ENCODE data around the gene CCSAP. TPM values are rescaled to one million over a fixed set of nuclear protein-coding genes. Genes with fewer than 3 reads are reported as not detected.
"Not testable (repeated sequence)": the region's sequence is repeated elsewhere in the genome, so short reads cannot be mapped to it uniquely, and the experiment has no call there.

The CCSAP gene
- total and polyA plus RNA-seq, 7 experiments from 2014 or later, result 1.1 to 13.9 (median 12.6) TPM

- peaks cover 0 to 32% (median 8%) of the 10 kb centered on the region in 5 donors for H3K27me3 Mint-ChIP-seq
- no peaks in the 10 kb centered on the region for H3K4me1 ChIP-seq (ENCODE audit: control insufficient read depth in 2 of 2, insufficient read depth in 2 of 2, low read length in 2 of 2)
- no peak overlapping the region for H3K27ac Mint-ChIP-seq
- ChIA-PET POLR2A (no interaction called here), CTCF (no interaction called here)
- ATAC-seq (no peak), DNase-seq (no peak)
- no peak overlapping the region for H3K4me3 Mint-ChIP-seq
- H3K27me3 ChIP-seq (ENCODE audit: control insufficient read depth in 2 of 2, insufficient read depth in 2 of 2, low read length in 2 of 2), result no peaks in the 10 kb centered on the region
- no peak overlapping the region for H3K4me3 ChIP-seq (ENCODE audit: low read length)
- H3K9me3 ChIP-seq (ENCODE audit: control insufficient read depth in 2 of 3, low read length in 3 of 3), result no peaks in the 10 kb centered on the region
- no peaks in the 10 kb centered on the region for H3K4me1 Mint-ChIP-seq
- intact Hi-C loops (cut with micrococcal nuclease), result no loop called here
- H3K36me3 Mint-ChIP-seq, result no peaks in the 10 kb centered on the region
- no peaks in the 10 kb centered on the region for H3K9me3 Mint-ChIP-seq
- H3K36me3 ChIP-seq (ENCODE audit: control insufficient read depth in 2 of 3, insufficient read depth in 3 of 3, low read length in 3 of 3), result no peaks in the 10 kb centered on the region
- H3K27ac ChIP-seq (ENCODE audit: low read depth, low read length), result no peak overlapping the region
Observed at GRCh38 chr1:229383188-229383587, 40.3 kb upstream of the CCSAP start.

DNA sequence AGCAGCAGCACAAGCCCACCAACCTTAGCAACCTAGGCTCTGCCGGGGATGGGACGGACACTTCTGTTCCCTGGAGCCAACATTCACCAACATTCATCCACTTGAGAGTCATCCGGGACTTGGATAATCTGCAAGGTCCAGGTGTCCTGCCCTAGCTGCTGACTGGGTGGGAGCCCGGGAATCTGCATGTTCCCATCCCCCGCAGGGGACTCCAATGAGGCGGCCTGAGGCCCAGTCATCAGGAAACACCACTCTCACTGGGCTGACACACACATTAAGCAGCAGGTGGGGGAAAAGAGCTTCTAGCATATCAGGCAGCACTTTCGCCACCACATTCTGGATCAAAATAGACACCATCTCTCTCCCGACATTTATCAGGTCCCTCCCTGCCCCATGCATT is 38.4 kb upstream of the CCSAP start:
- ATAC-seq (no peak), DNase-seq (no peak)
- Histone ChIP-seq H3K27me3 (ENCODE audit: control insufficient read depth in 2 of 2, insufficient read depth in 2 of 2, low read length in 2 of 2) (no peaks in the 10 kb centered on the region), H3K4me3 (ENCODE audit: low read length) (no peak overlapping the region), H3K4me1 (ENCODE audit: control insufficient read depth in 2 of 2, insufficient read depth in 2 of 2, low read length in 2 of 2) (no peaks in the 10 kb centered on the region), H3K9me3 (ENCODE audit: control insufficient read depth in 2 of 3, low read length in 3 of 3) (no peaks in the 10 kb centered on the region), H3K27ac (ENCODE audit: low read depth, low read length) (no peak overlapping the region), H3K36me3 (ENCODE audit: control insufficient read depth in 2 of 3, insufficient read depth in 3 of 3, low read length in 3 of 3) (no peaks in the 10 kb centered on the region)
- Mint-ChIP-seq H3K36me3 (no peaks in the 10 kb centered on the region), H3K9me3 (no peaks in the 10 kb centered on the region), H3K27ac (no peak overlapping the region), H3K4me1 (no peaks in the 10 kb centered on the region), H3K4me3 (no peak overlapping the region), H3K27me3 (peaks cover 0 to 28% (median 8%) of the 10 kb centered on the region in 5 donors)
- intact Hi-C loops (cut with micrococcal nuclease), result no loop called here
- POLR2A ChIA-PET, result no interaction called here
- CTCF ChIA-PET, result interaction anchor here (0.5 kb wide), 1 partner anchor 1115 kb away, joined by 3 read pairs; no protein-coding TSS in a partner anchor

- H3K27me3 ChIP-seq (ENCODE audit: control insufficient read depth in 2 of 2, insufficient read depth in 2 of 2, low read length in 2 of 2), result no peaks in the 10 kb centered on the region
- intact Hi-C loops (cut with micrococcal nuclease), result no loop called here
- Mint-ChIP-seq H3K9me3 (no peaks in the 10 kb centered on the region), H3K4me3 (no peak overlapping the region), H3K27me3 (peaks cover 0 to 23% (median 8%) of the 10 kb centered on the region in 5 donors), H3K27ac (no peak overlapping the region), H3K4me1 (no peaks in the 10 kb centered on the region), H3K36me3 (peaks cover 0 to 3% (median 0%) of the 10 kb centered on the region in 5 donors)
- H3K4me1 ChIP-seq (ENCODE audit: control insufficient read depth in 2 of 2, insufficient read depth in 2 of 2, low read length in 2 of 2), result no peaks in the 10 kb centered on the region
- H3K27ac ChIP-seq (ENCODE audit: low read depth, low read length), result no peak overlapping the region
- no peak overlapping the region for H3K4me3 ChIP-seq (ENCODE audit: low read length)
- DNase-seq, result no peak
- no peaks in the 10 kb centered on the region for H3K36me3 ChIP-seq (ENCODE audit: control insufficient read depth in 2 of 3, insufficient read depth in 3 of 3, low read length in 3 of 3)
- ATAC-seq, result no peak
- H3K9me3 ChIP-seq (ENCODE audit: control insufficient read depth in 2 of 3, low read length in 3 of 3), result no peaks in the 10 kb centered on the region
- POLR2A ChIA-PET, result no interaction called here
- CTCF ChIA-PET, result no interaction called here
Observed at GRCh38 chr1:229380536-229381160, 37.8 kb upstream of the CCSAP start.

GRCh38 chr1:229379846-229380245 is 37.0 kb upstream of the CCSAP start:
- intact Hi-C loops (cut with micrococcal nuclease), result no loop called here
- no peak for DNase-seq
- no peaks in the 10 kb centered on the region for H3K9me3 Mint-ChIP-seq
- peaks cover 0 to 19% (median 8%) of the 10 kb centered on the region in 5 donors for H3K27me3 Mint-ChIP-seq
- no peaks in the 10 kb centered on the region for H3K27me3 ChIP-seq (ENCODE audit: control insufficient read depth in 2 of 2, insufficient read depth in 2 of 2, low read length in 2 of 2)
- no peak overlapping the region for H3K4me3 ChIP-seq (ENCODE audit: low read length)
- peaks cover 0 to 3% (median 0%) of the 10 kb centered on the region in 5 donors for H3K36me3 Mint-ChIP-seq
- no peak overlapping the region for H3K27ac ChIP-seq (ENCODE audit: low read depth, low read length)
- H3K9me3 ChIP-seq (ENCODE audit: control insufficient read depth in 2 of 3, low read length in 3 of 3), result no peaks in the 10 kb centered on the region
- no peaks in the 10 kb centered on the region for H3K4me1 Mint-ChIP-seq
- no peak for ATAC-seq
- H3K4me1 ChIP-seq (ENCODE audit: control insufficient read depth in 2 of 2, insufficient read depth in 2 of 2, low read length in 2 of 2), result no peaks in the 10 kb centered on the region
- CTCF ChIA-PET, result no interaction called here
- H3K36me3 ChIP-seq (ENCODE audit: control insufficient read depth in 2 of 3, insufficient read depth in 3 of 3, low read length in 3 of 3), result no peaks in the 10 kb centered on the region
- H3K27ac Mint-ChIP-seq, result peak overlapping the region in 1 of 9 donors; percentile 39
- POLR2A ChIA-PET, result no interaction called here
- H3K4me3 Mint-ChIP-seq, result no peak overlapping the region

GRCh38 chr1:229378586-229379367 is 35.9 kb upstream of the CCSAP start:
- no peaks in the 10 kb centered on the region for H3K27me3 ChIP-seq (ENCODE audit: control insufficient read depth in 2 of 2, insufficient read depth in 2 of 2, low read length in 2 of 2)
- H3K36me3 ChIP-seq (ENCODE audit: control insufficient read depth in 2 of 3, insufficient read depth in 3 of 3, low read length in 3 of 3), result no peaks in the 10 kb centered on the region
- H3K9me3 ChIP-seq (ENCODE audit: control insufficient read depth in 2 of 3, low read length in 3 of 3), result no peaks in the 10 kb centered on the region
- ChIA-PET POLR2A (no interaction called here), CTCF (interaction anchor here (0.6 kb wide), 1 partner anchor 122 kb away, joined by 3 read pairs; no protein-coding TSS in a partner anchor)
- Mint-ChIP-seq H3K4me3 (no peak overlapping the region), H3K9me3 (no peaks in the 10 kb centered on the region), H3K4me1 (no peaks in the 10 kb centered on the region), H3K27me3 (peaks cover 0 to 11% (median 9%) of the 10 kb centered on the region in 5 donors), H3K27ac (no peak overlapping the region), H3K36me3 (peaks cover 0 to 3% (median 0%) of the 10 kb centered on the region in 5 donors)
- no peak overlapping the region for H3K27ac ChIP-seq (ENCODE audit: low read depth, low read length)
- DNase-seq (no peak), ATAC-seq (no peak)
- H3K4me3 ChIP-seq (ENCODE audit: low read length), result no peak overlapping the region
- intact Hi-C loops (cut with micrococcal nuclease), result no loop called here
- H3K4me1 ChIP-seq (ENCODE audit: control insufficient read depth in 2 of 2, insufficient read depth in 2 of 2, low read length in 2 of 2), result no peaks in the 10 kb centered on the region

GRCh38 chr1:229378035-229378434 is 35.2 kb upstream of the CCSAP start:
- DNase-seq; H3K27ac Mint-ChIP-seq; ATAC-seq; H3K4me3 ChIP-seq (ENCODE audit: low read length); H3K4me1 ChIP-seq (ENCODE audit: control insufficient read depth in 2 of 2, insufficient read depth in 2 of 2, low read length in 2 of 2); H3K4me3 Mint-ChIP-seq; H3K9me3 ChIP-seq (ENCODE audit: control insufficient read depth in 2 of 3, low read length in 3 of 3); POLR2A ChIA-PET; CTCF ChIA-PET; H3K27me3 ChIP-seq (ENCODE audit: control insufficient read depth in 2 of 2, insufficient read depth in 2 of 2, low read length in 2 of 2); H3K36me3 Mint-ChIP-seq; intact Hi-C loops (cut with micrococcal nuclease); H3K27ac ChIP-seq (ENCODE audit: low read depth, low read length); H3K36me3 ChIP-seq (ENCODE audit: control insufficient read depth in 2 of 3, insufficient read depth in 3 of 3, low read length in 3 of 3); H3K4me1 Mint-ChIP-seq; H3K9me3 Mint-ChIP-seq: not testable (repeated sequence)
- H3K27me3 Mint-ChIP-seq, result peaks cover 0 to 11% (median 7%) of the 10 kb centered on the region in 5 donors

DNA sequence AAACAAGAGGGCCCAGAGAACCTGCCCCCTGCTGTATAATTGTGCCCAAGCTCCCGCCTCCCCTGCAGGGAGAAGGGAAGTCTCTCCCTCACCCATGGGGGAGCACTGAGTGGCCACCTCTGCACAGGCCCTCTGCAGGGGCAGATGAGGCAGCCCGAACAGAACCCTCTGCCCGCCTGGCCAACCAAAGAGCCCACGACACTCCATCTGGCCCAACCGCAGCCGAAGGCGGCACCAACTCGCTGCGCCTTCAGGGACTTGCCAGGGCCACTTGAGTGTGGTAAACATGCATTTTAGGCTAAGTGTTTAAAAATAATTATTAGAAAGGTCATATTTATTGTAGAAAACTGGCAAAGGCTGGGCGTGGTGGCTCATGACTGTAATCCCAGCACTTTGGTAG is 34.6 kb upstream of the CCSAP start:
- Mint-ChIP-seq H3K4me3 (no peak overlapping the region), H3K36me3 (peaks cover 0 to 3% (median 0%) of the 10 kb centered on the region in 5 donors), H3K27me3 (peaks cover 0 to 11% (median 7%) of the 10 kb centered on the region in 5 donors), H3K4me1 (peaks cover 0 to 2% (median 0%) of the 10 kb centered on the region in 7 donors), H3K9me3 (no peaks in the 10 kb centered on the region), H3K27ac (no peak overlapping the region)
- H3K4me1 ChIP-seq (ENCODE audit: control insufficient read depth in 2 of 2, insufficient read depth in 2 of 2, low read length in 2 of 2), result no peaks in the 10 kb centered on the region
- no peak for ATAC-seq
- H3K27ac ChIP-seq (ENCODE audit: low read depth, low read length), result no peak overlapping the region
- H3K4me3 ChIP-seq (ENCODE audit: low read length), result no peak overlapping the region
- H3K27me3 ChIP-seq (ENCODE audit: control insufficient read depth in 2 of 2, insufficient read depth in 2 of 2, low read length in 2 of 2), result no peaks in the 10 kb centered on the region
- intact Hi-C loops (cut with micrococcal nuclease), result no loop called here
- no peak for DNase-seq
- H3K9me3 ChIP-seq (ENCODE audit: control insufficient read depth in 2 of 3, low read length in 3 of 3), result no peaks in the 10 kb centered on the region
- POLR2A ChIA-PET, result no interaction called here
- H3K36me3 ChIP-seq (ENCODE audit: control insufficient read depth in 2 of 3, insufficient read depth in 3 of 3, low read length in 3 of 3), result no peaks in the 10 kb centered on the region
- CTCF ChIA-PET, result no interaction called here

Data from naive thymus-derived CD4-positive, alpha-beta T cell (primary cell).